ENCODE measurements around the gene ST13. TPM values are rescaled to one million over a fixed set of nuclear protein-coding genes. Genes with fewer than 3 reads are reported as not detected.
A peak's percentile ranks its signal among the peaks of the same experiment; 100 is the strongest.

ST13 gene
- polyA plus RNA-seq, 1 donor (not counting 4 experiments of a cell fraction or from before 2014, with no cell fraction given) = 185 TPM

GRCh38 chr22:40817737-40818136 lies 38.7 kb downstream of the ST13 start:
- peaks cover 47% of the 10 kb centered on the region for H3K79me2 ChIP-seq (ENCODE audit: control insufficient read depth, insufficient read depth, low read length)
- dilution Hi-C loops (cut with MboI; ENCODE audit: extremely low pct_ligation_motif_present, low sequenced_read_pairs) = no loop called here
- peaks cover 2% of the 10 kb centered on the region for H3K9me1 ChIP-seq (ENCODE audit: control insufficient read depth, extremely low read depth, insufficient read depth, low read length)

GRCh38 chr22:40813912-40814315 lies 42.5 kb downstream of the ST13 start:
- H3K79me2 ChIP-seq (ENCODE audit: control insufficient read depth, insufficient read depth, low read length) = peaks cover 72% of the 10 kb centered on the region
- peaks cover 0 to 10% of the 10 kb centered on the region in 2 experiments for H3K36me3 ChIP-seq (ENCODE audit: control insufficient read depth in 2 of 2, extremely low read depth in 1 of 2, insufficient read depth in 2 of 2, low read length in 2 of 2)

More at GRCh38 chr22:40817737-40818136, 38.7 kb downstream of the ST13 start:
- no peak for TF ChIP-seq CTCF (optimal IDR thresholded peaks at IDR 0.05 in 1 of 3, IDR thresholded peaks at IDR 0.05 in 1 of 3, conservative IDR thresholded peaks at IDR 0.05 in 1 of 3; ENCODE audit: extremely low read depth in 1 of 3, insufficient read depth in 2 of 3, low read length in 3 of 3)
- no peak for TF ChIP-seq EZH2 (IDR thresholded peaks at IDR 0.05; ENCODE audit: low read length)
- no peak overlapping the region for H3K9ac ChIP-seq (ENCODE audit: control insufficient read depth, extremely low read depth, insufficient read depth, low read length)
- H3K27me3 ChIP-seq (ENCODE audit: control insufficient read depth, extremely low read depth, insufficient read depth, low read length) = no peaks in the 10 kb centered on the region
- H3K36me3 ChIP-seq (ENCODE audit: control insufficient read depth in 2 of 2, extremely low read depth in 1 of 2, insufficient read depth in 2 of 2, low read length in 2 of 2) = peaks cover 0 to 3% of the 10 kb centered on the region in 2 experiments
- H3K9me3 ChIP-seq (ENCODE audit: control insufficient read depth, low read depth, low read length) = no peaks in the 10 kb centered on the region
- FAIRE-seq (no peak), DNase-seq (ENCODE audit: low read depth, low spot score) (no peak)
- H3K27ac ChIP-seq (ENCODE audit: control insufficient read depth, insufficient read depth, low read length) = no peak overlapping the region
- no peaks in the 10 kb centered on the region for H4K20me1 ChIP-seq (ENCODE audit: control insufficient read depth, extremely low read depth, insufficient read depth, low read length)
- no peak overlapping the region for H2AFZ ChIP-seq (ENCODE audit: control insufficient read depth, low read length)
- H3K4me3 ChIP-seq (ENCODE audit: control insufficient read depth in 2 of 3, extremely low read depth in 1 of 3, insufficient read depth in 2 of 3, low read depth in 1 of 3, low read length in 3 of 3) = peak overlapping the region in 2 of 3 experiments; percentile 86 to 95
- peaks cover 23% of the 10 kb centered on the region for H3K4me1 ChIP-seq (ENCODE audit: control insufficient read depth, extremely low read depth, insufficient read depth, low read length)
- H3K4me2 ChIP-seq (ENCODE audit: control insufficient read depth, extremely low read depth, insufficient read depth, low read depth, low read length) = peak overlapping the region; percentile 91

More at GRCh38 chr22:40813912-40814315, 42.5 kb downstream of the ST13 start:
- dilution Hi-C loops (cut with MboI; ENCODE audit: extremely low pct_ligation_motif_present, low sequenced_read_pairs) = no loop called here
- Histone ChIP-seq H4K20me1 (ENCODE audit: control insufficient read depth, extremely low read depth, insufficient read depth, low read length) (no peaks in the 10 kb centered on the region), H3K9ac (ENCODE audit: control insufficient read depth, extremely low read depth, insufficient read depth, low read length) (no peak overlapping the region), H2AFZ (ENCODE audit: control insufficient read depth, low read length) (no peak overlapping the region), H3K27ac (ENCODE audit: control insufficient read depth, insufficient read depth, low read length) (no peak overlapping the region), H3K27me3 (ENCODE audit: control insufficient read depth, extremely low read depth, insufficient read depth, low read length) (no peaks in the 10 kb centered on the region), H3K4me3 (ENCODE audit: control insufficient read depth in 2 of 3, extremely low read depth in 1 of 3, insufficient read depth in 2 of 3, low read depth in 1 of 3, low read length in 3 of 3) (no peak overlapping the region), H3K4me1 (ENCODE audit: control insufficient read depth, extremely low read depth, insufficient read depth, low read length) (peaks cover 25% of the 10 kb centered on the region), H3K9me1 (ENCODE audit: control insufficient read depth, extremely low read depth, insufficient read depth, low read length) (peaks cover 2% of the 10 kb centered on the region), H3K4me2 (ENCODE audit: control insufficient read depth, extremely low read depth, insufficient read depth, low read depth, low read length) (no peak overlapping the region), H3K9me3 (ENCODE audit: control insufficient read depth, low read depth, low read length) (no peaks in the 10 kb centered on the region)
- FAIRE-seq (no peak), DNase-seq (ENCODE audit: low read depth, low spot score) (no peak)
- TF ChIP-seq EZH2 (IDR thresholded peaks at IDR 0.05; ENCODE audit: low read length) = no peak
